ENCODE data around the gene GALNT6. TPM values are rescaled to one million over a fixed set of nuclear protein-coding genes. Genes with fewer than 3 reads are reported as not detected.
A peak's percentile ranks its signal among the peaks of the same experiment; 100 is the strongest.

GALNT6 gene
- total RNA-seq, 3 donors from 2014 or later, result 10.7 to 20.6 (median 17.9) TPM

- no peak for TF ChIP-seq CTCF (IDR thresholded peaks at IDR 0.05)
- Histone ChIP-seq H3K4me3 (no peak overlapping the region), H3K36me3 (ENCODE audit: low read depth) (no peaks in the 10 kb centered on the region), H3K4me1 (ENCODE audit: low read depth) (peaks cover 9% of the 10 kb centered on the region), H3K9me3 (no peaks in the 10 kb centered on the region)
- ATAC-seq, result peak; percentile 86
- intact Hi-C loops (cut with DNase I, micrococcal nuclease), result loop anchor here in 1 of 2 donors (2.0 kb wide), 1 partner anchor 66 kb away; no protein-coding TSS in a partner anchor
- peak in 1 of 3 donors; percentile 44 for DNase-seq
These were observed 56.4 kb downstream of the GALNT6 start for GRCh38 chr12:51334764-51335163.

- H3K9me3 ChIP-seq, result no peaks in the 10 kb centered on the region
- H3K4me1 ChIP-seq (ENCODE audit: low read depth), result peaks cover 9% of the 10 kb centered on the region
- ATAC-seq (peak; percentile 46), DNase-seq (peak in 1 of 3 donors; percentile 25)
- TF ChIP-seq CTCF (IDR thresholded peaks at IDR 0.05), result no peak
- no peaks in the 10 kb centered on the region for H3K36me3 ChIP-seq (ENCODE audit: low read depth)
- intact Hi-C loops (cut with DNase I, micrococcal nuclease), result no loop called here
- no peak overlapping the region for H3K4me3 ChIP-seq
These were observed 57.7 kb downstream of the GALNT6 start for GRCh38 chr12:51333536-51333935.

- TF ChIP-seq CTCF (IDR thresholded peaks at IDR 0.05), result no peak
- no peak for DNase-seq
These were observed 61.0 kb downstream of the GALNT6 start for GRCh38 chr12:51330186-51330585.

GRCh38 chr12:51329742-51330141, 61.5 kb downstream of the GALNT6 start:
- intact Hi-C loops (cut with DNase I, micrococcal nuclease), result no loop called here
- DNase-seq (no peak), ATAC-seq (no peak)
- H3K4me1 ChIP-seq (ENCODE audit: low read depth), result peaks cover 9% of the 10 kb centered on the region
- no peaks in the 10 kb centered on the region for H3K9me3 ChIP-seq
- TF ChIP-seq CTCF (IDR thresholded peaks at IDR 0.05), result no peak
- H3K36me3 ChIP-seq (ENCODE audit: low read depth), result no peaks in the 10 kb centered on the region
- H3K4me3 ChIP-seq, result no peak overlapping the region

More at GRCh38 chr12:51330186-51330585, 61.0 kb downstream of the GALNT6 start:
- peaks cover 9% of the 10 kb centered on the region for H3K4me1 ChIP-seq (ENCODE audit: low read depth)
- no peaks in the 10 kb centered on the region for H3K36me3 ChIP-seq (ENCODE audit: low read depth)
- no peak overlapping the region for H3K4me3 ChIP-seq
- ATAC-seq, result no peak
- intact Hi-C loops (cut with DNase I, micrococcal nuclease), result no loop called here
- H3K9me3 ChIP-seq, result no peaks in the 10 kb centered on the region

GRCh38 chr12:51328587-51328986, 62.6 kb downstream of the GALNT6 start:
- ATAC-seq (peak; percentile 76), DNase-seq (peak in 1 of 3 donors; percentile 47)
- Histone ChIP-seq H3K4me1 (ENCODE audit: low read depth) (peaks cover 3% of the 10 kb centered on the region), H3K36me3 (ENCODE audit: low read depth) (no peaks in the 10 kb centered on the region), H3K4me3 (no peak overlapping the region), H3K9me3 (no peaks in the 10 kb centered on the region)
- intact Hi-C loops (cut with DNase I, micrococcal nuclease), result no loop called here
- TF ChIP-seq CTCF (IDR thresholded peaks at IDR 0.05), result no peak

Measured in mucosa of descending colon (tissue), 3 donors.